MCF 10A (cell line): ENCODE measurements around the gene GTPBP6. TPM values are rescaled to one million over a fixed set of nuclear protein-coding genes. Genes with fewer than 3 reads are reported as not detected.

Experiments used
- BruUV-seq: library from RNA; stranded (reverse); fragments of 400-500 nt; replicated peaks from 2 replicates; lab custom pipeline; 2021; lab: Mats Ljungman, UMichigan
- CTCF ChIA-PET: fragments of 300-600 bp; sonication (Branson Sonifier 250); formaldehyde crosslinking; extraction: SDS; loops from one replicate; lab custom pipeline; 2021; ENCODE audit warnings: antibody characterized with exemption, inconsistent platforms; lab: Yijun Ruan, JAX
- POLR2A ChIA-PET: fragments of 300-600, 350-650 bp; sonication (Branson Sonifier 250); formaldehyde crosslinking; extraction: SDS; loops from one replicate; lab custom pipeline; 2020; ENCODE audit warnings: antibody characterized with exemption, inconsistent platforms; lab: Yijun Ruan, JAX
- DNase-seq: peaks from one replicate; pipeline ENCODE4 v3.0.0-alpha.2; 2018; ENCODE audit not compliant: unreplicated experiment
- H3K27ac Mint-ChIP-seq: one replicate; pipeline ENCODE4 v1.8.0; 2022; ENCODE audit warnings: mild to moderate bottlenecking, low read depth, mixed read lengths; ENCODE audit not compliant: unreplicated experiment
- H3K27me3 Mint-ChIP-seq: one replicate; pipeline ENCODE4 v1.8.0; 2022; ENCODE audit warnings: mixed read lengths; ENCODE audit not compliant: insufficient read depth, unreplicated experiment
- H3K36me3 Mint-ChIP-seq: one replicate; pipeline ENCODE4 v1.8.0; 2022; ENCODE audit warnings: mild to moderate bottlenecking, moderate library complexity, mixed read lengths; ENCODE audit not compliant: insufficient read depth, unreplicated experiment
- H3K4me1 Mint-ChIP-seq: one replicate; pipeline ENCODE4 v1.8.0; 2022; ENCODE audit warnings: mixed read lengths; ENCODE audit not compliant: insufficient read depth, unreplicated experiment
- H3K4me3 Mint-ChIP-seq: one replicate; pipeline ENCODE4 v1.8.0; 2022; ENCODE audit warnings: mild to moderate bottlenecking, moderate library complexity, mixed read lengths; ENCODE audit not compliant: unreplicated experiment
- H3K9me3 Mint-ChIP-seq: one replicate; pipeline ENCODE4 v1.8.0; 2022; ENCODE audit warnings: mixed read lengths; ENCODE audit not compliant: unreplicated experiment
- CTCF ChIP-seq: fragments of 200-600 bp; IDR thresholded peaks from one replicate; pipeline ENCODE4 v1.8.0; 2022; ENCODE audit warnings: antibody characterized with exemption, mild to moderate bottlenecking; ENCODE audit not compliant: unreplicated experiment
- intact Hi-C: fragments of 100-400 bp; cut with micrococcal nuclease; formaldehyde crosslinking; loops from 2 replicates; pipeline ENCODE4 v1.14.1; 2022
- total RNA-seq: library from RNA; stranded (reverse); gene quantifications from 2 replicates; pipeline ENCODE4 v1.2.3, GENCODE V29; 2022

GTPBP6 gene
- total RNA-seq, 1 experiment from 2014 or later = 73.4 TPM

GRCh38 chrX:302975-303374 lies 15.6 kb downstream of the GTPBP6 start:
- no peak overlapping the region for H3K27ac Mint-ChIP-seq
- no peaks in the 10 kb centered on the region for H3K9me3 Mint-ChIP-seq

GRCh38 chrX:300334-300733 lies 18.3 kb downstream of the GTPBP6 start:
- Mint-ChIP-seq H3K27me3 (no peaks in the 10 kb centered on the region), H3K4me1 (no peaks in the 10 kb centered on the region), H3K36me3 (peaks cover 17% of the 10 kb centered on the region), H3K9me3 (no peaks in the 10 kb centered on the region), H3K4me3 (no peak overlapping the region), H3K27ac (no peak overlapping the region)
- DNase-seq = no peak
- intact Hi-C loops = no loop called here
- TF ChIP-seq CTCF = no peak
- BruUV-seq = no TSS peak
- CTCF ChIA-PET = no interaction called here
- POLR2A ChIA-PET = no interaction called here

More at GRCh38 chrX:302975-303374, 15.6 kb downstream of the GTPBP6 start:
- DNase-seq = no peak
- CTCF ChIA-PET = no interaction called here
- H3K27me3 Mint-ChIP-seq = no peaks in the 10 kb centered on the region
- TF ChIP-seq CTCF = no peak
- H3K36me3 Mint-ChIP-seq = peaks cover 41% of the 10 kb centered on the region
- no peaks in the 10 kb centered on the region for H3K4me1 Mint-ChIP-seq
- intact Hi-C loops = no loop called here
- BruUV-seq = no TSS peak
- no peak overlapping the region for H3K4me3 Mint-ChIP-seq
- POLR2A ChIA-PET = no interaction called here

- H3K36me3 Mint-ChIP-seq = peaks cover 10% of the 10 kb centered on the region
- no peak overlapping the region for H3K4me3 Mint-ChIP-seq
- ChIA-PET POLR2A (no interaction called here), CTCF (no interaction called here)
- no peaks in the 10 kb centered on the region for H3K27me3 Mint-ChIP-seq
- H3K4me1 Mint-ChIP-seq = no peaks in the 10 kb centered on the region
- BruUV-seq = no TSS peak
- DNase-seq = no peak
- no peak for TF ChIP-seq CTCF
- no peaks in the 10 kb centered on the region for H3K9me3 Mint-ChIP-seq
- no peak overlapping the region for H3K27ac Mint-ChIP-seq
- intact Hi-C loops = no loop called here
These were observed 19.6 kb downstream of the GTPBP6 start for GRCh38 chrX:298993-299392.

- CTCF ChIA-PET = no interaction called here
- POLR2A ChIA-PET = no interaction called here
- peaks cover 14% of the 10 kb centered on the region for H3K36me3 Mint-ChIP-seq
- no peak for TF ChIP-seq CTCF
- intact Hi-C loops = no loop called here
- no peaks in the 10 kb centered on the region for H3K27me3 Mint-ChIP-seq
- H3K9me3 Mint-ChIP-seq = no peaks in the 10 kb centered on the region
- no peaks in the 10 kb centered on the region for H3K4me1 Mint-ChIP-seq
- no TSS peak for BruUV-seq
- H3K4me3 Mint-ChIP-seq = no peak overlapping the region
- DNase-seq = no peak
- no peak overlapping the region for H3K27ac Mint-ChIP-seq
These were observed 23.5 kb downstream of the GTPBP6 start for GRCh38 chrX:295136-295535.
